ENCODE measurements around the gene SLC29A3.

Gene SLC29A3

DNA sequence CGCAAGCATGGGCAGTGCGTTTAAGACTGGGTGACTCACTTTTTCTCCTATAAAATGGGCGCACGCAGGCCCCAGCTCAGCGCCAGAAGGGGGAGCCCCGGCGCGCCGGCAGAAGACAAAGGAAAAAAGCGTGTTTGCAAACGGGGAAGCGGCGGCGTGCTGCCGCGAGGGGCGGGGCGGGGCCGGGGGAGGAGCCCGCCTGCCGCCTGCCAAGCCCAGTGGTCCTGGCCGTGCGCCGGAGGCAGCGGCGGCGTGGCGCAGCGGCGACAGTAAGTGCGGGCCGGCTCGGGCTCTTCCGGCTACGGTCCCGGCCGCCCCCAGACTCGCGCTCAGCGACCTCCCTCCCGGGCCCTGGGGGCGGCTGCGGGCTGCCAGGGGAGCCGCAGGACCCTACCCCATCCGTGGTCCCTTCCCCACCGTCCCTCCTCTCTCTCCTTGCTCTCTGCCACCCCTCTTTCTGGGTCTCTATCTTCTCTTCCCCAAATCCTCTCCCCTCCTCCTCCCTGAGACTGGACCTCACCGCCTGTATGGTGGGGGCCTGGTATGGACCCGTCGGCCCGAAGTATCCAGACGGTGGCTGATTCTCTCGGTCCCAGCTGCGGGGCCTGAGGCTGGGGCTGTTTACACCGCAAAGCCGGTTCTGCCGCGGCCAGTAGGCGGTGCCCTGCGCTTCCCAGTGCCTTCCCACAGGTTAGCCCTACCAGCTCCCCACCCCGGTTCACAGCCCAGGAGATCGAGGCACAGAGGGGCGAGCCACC, at the start of gene SLC29A3:
Gene SLC29A3, plus strand, starts transcription at position 218 of the 758 bp plus-strand sequence. Its CDS starts 51 bp downstream, at position 269.
- H3K27me3 ChIP-seq (ENCODE audit: control insufficient read depth, insufficient read depth, low read length), result no peaks in the 10 kb centered on the region
- peaks cover 3% of the 10 kb centered on the region for H3K4me1 ChIP-seq
- peak within 1 kb of the TSS; percentile 90 for H3K4me3 ChIP-seq (ENCODE audit: low read depth, low read length)
- H2AFZ ChIP-seq, result peak within 1 kb of the TSS; percentile 99
- H3K27ac ChIP-seq, result peak within 1 kb of the TSS; percentile 1
- TF ChIP-seq, protein P1, sequence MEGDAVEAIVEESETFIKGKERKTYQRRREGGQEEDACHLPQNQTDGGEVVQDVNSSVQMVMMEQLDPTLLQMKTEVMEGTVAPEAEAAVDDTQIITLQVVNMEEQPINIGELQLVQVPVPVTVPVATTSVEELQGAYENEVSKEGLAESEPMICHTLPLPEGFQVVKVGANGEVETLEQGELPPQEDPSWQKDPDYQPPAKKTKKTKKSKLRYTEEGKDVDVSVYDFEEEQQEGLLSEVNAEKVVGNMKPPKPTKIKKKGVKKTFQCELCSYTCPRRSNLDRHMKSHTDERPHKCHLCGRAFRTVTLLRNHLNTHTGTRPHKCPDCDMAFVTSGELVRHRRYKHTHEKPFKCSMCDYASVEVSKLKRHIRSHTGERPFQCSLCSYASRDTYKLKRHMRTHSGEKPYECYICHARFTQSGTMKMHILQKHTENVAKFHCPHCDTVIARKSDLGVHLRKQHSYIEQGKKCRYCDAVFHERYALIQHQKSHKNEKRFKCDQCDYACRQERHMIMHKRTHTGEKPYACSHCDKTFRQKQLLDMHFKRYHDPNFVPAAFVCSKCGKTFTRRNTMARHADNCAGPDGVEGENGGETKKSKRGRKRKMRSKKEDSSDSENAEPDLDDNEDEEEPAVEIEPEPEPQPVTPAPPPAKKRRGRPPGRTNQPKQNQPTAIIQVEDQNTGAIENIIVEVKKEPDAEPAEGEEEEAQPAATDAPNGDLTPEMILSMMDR (IDR thresholded peaks at IDR 0.05), result peak; percentile 66
- H3K36me3 ChIP-seq (ENCODE audit: control insufficient read depth, insufficient read depth, low read length), result no peaks in the 10 kb centered on the region
- H3K9ac ChIP-seq, result no peak within 1 kb of the TSS
- H3K79me2 ChIP-seq, result no peaks in the 10 kb centered on the region
- no peaks in the 10 kb centered on the region for H3K9me3 ChIP-seq (ENCODE audit: control insufficient read depth, low read length)
- H3K4me2 ChIP-seq (ENCODE audit: low read length), result peak within 1 kb of the TSS; percentile 97

DNA sequence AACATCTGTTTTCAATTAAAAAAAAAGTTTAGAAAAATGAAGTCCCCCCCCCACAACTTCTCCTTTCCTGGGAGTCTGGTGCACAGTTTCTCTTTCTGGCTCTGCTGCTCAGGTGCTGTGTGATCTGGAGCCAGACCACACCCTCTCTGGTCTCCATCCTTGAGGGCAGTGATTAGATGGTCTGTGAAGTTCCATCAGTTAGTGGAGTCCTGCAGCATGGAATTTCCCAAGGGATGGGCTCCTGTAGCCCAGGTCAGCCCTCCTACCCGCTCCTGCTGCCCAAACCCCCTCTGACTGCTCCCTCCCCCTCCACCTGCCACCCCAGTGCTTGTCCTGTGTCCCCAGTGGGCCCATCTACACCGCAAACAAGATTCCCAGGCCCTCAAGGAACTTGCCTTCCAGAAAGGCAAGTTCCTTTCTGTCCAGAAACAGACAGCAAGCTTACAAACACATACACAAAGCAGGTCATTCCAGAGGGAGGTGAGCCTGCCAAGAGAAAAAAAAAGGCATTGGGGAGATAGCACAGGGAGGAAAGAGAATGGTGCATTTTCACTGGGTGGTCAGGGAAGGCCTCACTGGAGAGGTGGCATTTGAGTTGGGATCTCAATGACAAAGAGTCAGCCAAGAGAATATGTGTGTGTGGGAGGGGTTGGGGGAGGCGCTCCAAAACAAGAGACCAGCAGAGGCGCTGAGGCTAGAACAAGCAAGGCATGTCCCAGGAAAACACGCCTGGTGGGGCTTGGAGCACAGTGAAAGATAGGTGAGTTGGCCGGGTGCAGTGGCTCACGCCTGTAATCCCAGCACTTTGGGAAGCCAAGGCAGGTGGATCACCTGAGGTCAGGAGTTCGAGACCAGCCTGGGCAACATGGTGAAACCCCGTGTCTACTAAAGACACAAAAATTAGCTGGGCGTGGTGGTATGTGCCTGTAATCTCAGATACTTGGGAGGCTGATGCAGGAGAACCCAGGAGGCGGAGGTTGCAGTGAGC, 49.5 kb upstream of the SLC29A3 start:
- TF ChIP-seq, protein P1 (IDR thresholded peaks at IDR 0.05), result no peak
- Histone ChIP-seq H3K9me3 (ENCODE audit: control insufficient read depth, low read length) (no peaks in the 10 kb centered on the region), H3K9ac (no peak overlapping the region), H3K4me3 (ENCODE audit: low read depth, low read length) (no peak overlapping the region), H2AFZ (no peak overlapping the region), H3K27ac (no peak overlapping the region), H3K4me2 (ENCODE audit: low read length) (no peak overlapping the region), H3K36me3 (ENCODE audit: control insufficient read depth, insufficient read depth, low read length) (no peaks in the 10 kb centered on the region), H3K27me3 (ENCODE audit: control insufficient read depth, insufficient read depth, low read length) (no peaks in the 10 kb centered on the region), H3K4me1 (no peaks in the 10 kb centered on the region), H3K79me2 (no peaks in the 10 kb centered on the region)

DNA sequence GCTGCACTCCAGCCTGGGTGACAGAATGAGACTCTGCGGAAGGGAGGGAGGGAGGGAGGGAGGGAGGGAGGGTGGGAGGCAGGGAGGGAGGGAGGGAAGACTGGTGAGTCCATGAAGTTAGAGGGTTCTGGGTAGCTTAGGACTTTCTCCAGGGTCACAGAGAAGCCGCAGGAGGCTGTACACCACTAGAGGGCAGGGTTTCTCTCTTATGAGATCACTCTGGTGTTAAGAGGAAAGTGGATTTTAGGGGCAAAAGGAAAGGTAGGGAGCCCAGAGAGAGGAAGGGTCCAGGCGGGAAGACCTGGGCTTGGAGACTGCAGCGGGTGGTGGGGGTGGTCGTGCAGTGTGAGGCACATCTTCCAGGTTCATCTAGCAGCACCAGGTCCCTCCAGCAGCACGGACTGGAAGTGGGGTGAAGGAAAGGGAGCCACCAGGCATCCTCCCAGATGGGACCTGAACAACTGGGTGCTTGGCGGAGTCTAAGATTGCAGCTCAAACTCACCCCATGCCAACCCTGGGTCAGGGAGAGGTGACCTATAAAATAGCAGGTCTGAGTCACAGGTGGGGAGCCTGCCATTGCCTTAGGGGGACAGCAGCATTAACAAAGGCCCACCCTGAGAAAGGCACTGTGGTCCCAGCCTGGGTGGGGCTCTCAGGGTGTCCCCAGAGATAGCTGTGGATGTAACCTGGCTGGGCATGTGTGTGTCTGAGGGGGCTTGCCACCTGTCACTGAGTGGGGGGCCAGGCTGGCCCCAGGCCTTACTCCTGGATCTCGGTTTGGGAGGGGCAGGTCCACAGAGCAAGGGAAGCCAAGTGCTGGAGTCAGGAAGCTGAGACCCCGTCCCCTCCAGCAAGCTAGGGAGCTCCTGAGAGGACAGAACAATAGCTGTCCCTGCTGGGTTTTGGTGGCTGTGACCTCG, 48.5 kb upstream of the SLC29A3 start:
- H2AFZ ChIP-seq, result no peak overlapping the region
- H3K9me3 ChIP-seq (ENCODE audit: control insufficient read depth, low read length), result no peaks in the 10 kb centered on the region
- no peaks in the 10 kb centered on the region for H3K27me3 ChIP-seq (ENCODE audit: control insufficient read depth, insufficient read depth, low read length)
- H3K4me2 ChIP-seq (ENCODE audit: low read length), result no peak overlapping the region
- no peak overlapping the region for H3K9ac ChIP-seq
- TF ChIP-seq, protein P1 (IDR thresholded peaks at IDR 0.05), result peak; percentile 43
- no peaks in the 10 kb centered on the region for H3K36me3 ChIP-seq (ENCODE audit: control insufficient read depth, insufficient read depth, low read length)
- H3K27ac ChIP-seq, result no peak overlapping the region
- H3K79me2 ChIP-seq, result no peaks in the 10 kb centered on the region
- no peaks in the 10 kb centered on the region for H3K4me1 ChIP-seq
- H3K4me3 ChIP-seq (ENCODE audit: low read depth, low read length), result no peak overlapping the region

- H3K27me3 ChIP-seq (ENCODE audit: control insufficient read depth, insufficient read depth, low read length), result no peaks in the 10 kb centered on the region
- no peak overlapping the region for H3K9ac ChIP-seq
- H3K36me3 ChIP-seq (ENCODE audit: control insufficient read depth, insufficient read depth, low read length), result no peaks in the 10 kb centered on the region
- TF ChIP-seq, protein P1 (IDR thresholded peaks at IDR 0.05), result no peak
- no peak overlapping the region for H3K4me2 ChIP-seq (ENCODE audit: low read length)
- no peaks in the 10 kb centered on the region for H3K4me1 ChIP-seq
- H3K79me2 ChIP-seq, result no peaks in the 10 kb centered on the region
- no peak overlapping the region for H3K27ac ChIP-seq
- no peak overlapping the region for H3K4me3 ChIP-seq (ENCODE audit: low read depth, low read length)
- no peaks in the 10 kb centered on the region for H3K9me3 ChIP-seq (ENCODE audit: control insufficient read depth, low read length)
- H2AFZ ChIP-seq, result no peak overlapping the region
Measured at GRCh38 chr10:71271662-71272055, 47.4 kb upstream of the SLC29A3 start.
